ENCODE results near the gene BTAF1.
"Not testable (repeated sequence)": the region's sequence is repeated elsewhere in the genome, so short reads cannot be mapped to it uniquely, and the experiment has no call there.

Gene BTAF1

DNA sequence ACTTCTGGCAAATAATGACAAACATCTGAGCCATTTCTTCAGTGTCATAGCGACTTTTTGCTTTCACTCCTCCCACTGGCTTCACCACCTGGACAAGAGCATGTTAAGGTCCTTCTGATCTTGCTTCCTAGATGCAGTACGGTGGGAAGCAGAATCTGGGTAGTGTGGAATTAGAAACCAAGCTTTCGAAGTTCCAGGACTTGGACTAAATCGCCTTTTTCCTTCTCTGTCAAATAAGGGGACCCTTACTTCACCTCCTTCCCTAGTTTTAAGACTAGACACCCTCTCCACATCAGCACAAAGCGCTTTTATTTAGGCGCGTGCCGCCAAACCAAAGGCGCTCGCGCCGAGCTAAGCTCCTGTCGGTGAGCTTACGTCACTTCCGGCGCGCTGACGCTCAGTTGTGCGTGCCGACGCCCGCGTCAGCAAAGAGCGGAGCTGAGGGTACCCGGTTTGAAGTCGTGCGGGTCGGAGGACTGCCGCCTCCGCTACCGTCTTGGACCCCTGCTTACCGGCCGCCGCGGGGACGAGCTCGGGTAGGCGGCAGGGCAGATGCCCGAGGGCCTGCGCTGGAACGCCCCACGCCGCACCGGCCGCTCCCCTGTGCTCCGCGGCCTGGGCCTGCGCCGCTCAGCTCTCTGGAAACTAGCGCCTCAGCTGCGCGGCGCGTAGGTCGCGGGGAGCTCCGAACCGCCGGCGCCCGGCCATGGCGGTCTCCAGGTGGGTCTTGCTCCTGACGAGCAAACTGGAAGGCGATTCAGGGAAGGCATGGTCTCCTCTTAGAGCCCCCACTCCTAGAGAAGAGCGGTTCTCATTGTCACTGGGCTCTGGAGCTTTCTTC lies at the start of gene BTAF1:
Gene BTAF1, plus strand, starts transcription at position 400 of the 841 bp plus-strand sequence. Its CDS starts 307 bp downstream, at position 707.
- DNase-seq, result peak; percentile 63

DNA sequence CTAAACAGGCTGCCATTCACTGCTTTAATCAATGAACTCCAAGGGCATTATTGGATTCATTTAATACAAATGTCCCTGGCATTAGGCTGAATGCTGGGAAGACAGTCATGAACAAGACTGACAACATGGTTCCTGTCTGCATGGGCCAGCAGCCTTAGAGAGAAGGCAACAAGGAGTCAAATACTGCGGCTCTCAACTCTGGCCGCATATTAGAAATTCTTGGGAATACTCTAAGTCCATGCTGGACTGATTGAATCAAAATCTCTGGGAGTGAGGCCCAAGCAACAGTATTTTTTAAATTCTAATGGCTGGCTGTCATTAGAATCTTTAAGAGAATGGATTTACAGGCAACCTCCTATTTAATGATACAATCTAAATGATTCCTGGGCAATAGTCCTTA lies 48.4 kb upstream of the BTAF1 start:
- no peak for DNase-seq

- no peak for DNase-seq
Measured at GRCh38 chr10:91875779-91876178, 47.8 kb upstream of the BTAF1 start.

DNA sequence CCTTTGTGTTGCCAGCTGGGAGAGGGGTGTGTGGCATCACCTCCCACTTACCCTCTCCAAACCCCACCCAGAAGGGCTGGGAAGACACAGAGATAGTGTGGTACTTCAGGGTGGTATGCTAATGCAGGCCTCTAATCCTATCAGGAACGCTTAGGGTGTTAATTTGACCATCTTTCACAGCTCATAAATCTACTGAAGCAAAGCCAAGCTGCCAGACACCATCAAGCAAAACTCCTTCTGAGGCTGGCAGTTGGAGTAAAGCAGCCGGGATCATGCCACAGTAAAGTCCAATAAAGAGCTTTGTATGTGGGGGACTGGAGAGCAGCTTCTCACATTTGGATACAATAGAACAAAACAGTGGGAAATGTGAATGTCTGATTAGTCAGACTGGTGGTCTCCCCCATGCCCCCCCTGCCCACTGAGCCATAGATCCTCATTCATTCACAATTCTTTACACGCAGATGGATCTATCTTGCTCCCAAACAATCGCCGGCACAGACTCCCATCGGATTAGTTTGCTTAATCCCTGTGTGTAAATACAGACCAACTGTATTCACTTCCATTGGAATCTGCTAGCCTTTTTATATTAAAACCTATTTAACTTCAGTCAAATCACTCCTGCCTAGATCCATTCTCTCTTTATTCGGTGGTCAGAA lies 43.9 kb upstream of the BTAF1 start:
- no peak for DNase-seq

DNA sequence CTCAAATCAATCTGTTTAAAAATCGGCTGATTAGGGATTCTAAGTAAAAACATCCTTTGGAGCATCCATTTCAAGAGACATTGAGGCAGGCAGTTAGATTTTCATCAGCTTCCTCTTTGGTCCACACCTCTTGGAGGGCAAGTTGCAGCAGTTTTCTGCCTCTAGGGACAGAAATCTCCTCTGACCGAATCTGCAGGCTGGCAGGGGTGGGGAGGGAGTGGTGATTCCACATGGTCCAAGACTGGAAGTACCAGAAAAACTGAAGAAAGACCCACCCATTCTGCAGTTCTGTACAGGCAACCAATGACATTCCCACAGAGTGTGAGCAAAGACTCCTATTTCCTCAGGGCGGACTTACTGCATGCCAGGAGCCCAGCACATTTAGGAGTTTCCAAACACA lies 43.3 kb upstream of the BTAF1 start:
- no peak for DNase-seq

- DNase-seq, result no peak
Measured at GRCh38 chr10:91883549-91884444, 39.8 kb upstream of the BTAF1 start.

GRCh38 chr10:91884536-91884935 lies 39.0 kb upstream of the BTAF1 start:
- no peak for DNase-seq

DNA sequence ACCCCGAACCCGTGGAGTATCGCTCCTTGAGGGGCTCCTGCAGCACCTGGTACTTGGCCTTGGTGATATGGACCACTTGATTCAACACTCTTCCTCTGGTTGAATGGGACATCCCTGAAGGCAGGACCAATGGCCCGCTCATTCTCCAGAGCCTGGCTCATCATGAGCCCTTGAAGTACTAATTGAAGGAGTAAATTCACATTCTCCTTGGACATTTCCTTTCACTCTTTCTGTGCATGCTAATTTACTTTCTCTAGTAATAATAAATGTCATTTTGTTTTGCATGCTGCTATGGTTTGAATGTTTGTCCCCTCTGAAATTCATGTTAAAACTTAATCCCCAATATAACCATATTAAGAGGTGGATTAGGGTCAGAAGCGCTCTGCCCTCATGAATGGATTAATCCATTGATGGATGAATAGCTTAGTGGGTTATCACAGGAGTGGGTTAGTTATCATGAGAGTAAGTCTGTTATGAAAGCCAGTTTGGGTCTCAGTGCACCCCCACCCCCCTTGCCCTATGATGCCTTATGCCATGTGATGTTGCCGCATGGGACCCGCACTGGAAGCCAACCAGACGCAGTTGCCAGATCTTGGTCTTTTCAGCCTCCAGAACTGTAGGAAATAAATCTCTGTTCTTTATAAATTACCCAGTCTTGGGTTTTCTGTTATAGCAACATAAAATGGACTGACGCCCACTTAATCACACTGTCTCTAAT lies 38.0 kb upstream of the BTAF1 start:
- DNase-seq, result no peak

GRCh38 chr10:91886954-91887271 lies 36.7 kb upstream of the BTAF1 start:
- no peak for DNase-seq

GRCh38 chr10:91887272-91888076 lies 36.1 kb upstream of the BTAF1 start:
- no peak for DNase-seq

DNA sequence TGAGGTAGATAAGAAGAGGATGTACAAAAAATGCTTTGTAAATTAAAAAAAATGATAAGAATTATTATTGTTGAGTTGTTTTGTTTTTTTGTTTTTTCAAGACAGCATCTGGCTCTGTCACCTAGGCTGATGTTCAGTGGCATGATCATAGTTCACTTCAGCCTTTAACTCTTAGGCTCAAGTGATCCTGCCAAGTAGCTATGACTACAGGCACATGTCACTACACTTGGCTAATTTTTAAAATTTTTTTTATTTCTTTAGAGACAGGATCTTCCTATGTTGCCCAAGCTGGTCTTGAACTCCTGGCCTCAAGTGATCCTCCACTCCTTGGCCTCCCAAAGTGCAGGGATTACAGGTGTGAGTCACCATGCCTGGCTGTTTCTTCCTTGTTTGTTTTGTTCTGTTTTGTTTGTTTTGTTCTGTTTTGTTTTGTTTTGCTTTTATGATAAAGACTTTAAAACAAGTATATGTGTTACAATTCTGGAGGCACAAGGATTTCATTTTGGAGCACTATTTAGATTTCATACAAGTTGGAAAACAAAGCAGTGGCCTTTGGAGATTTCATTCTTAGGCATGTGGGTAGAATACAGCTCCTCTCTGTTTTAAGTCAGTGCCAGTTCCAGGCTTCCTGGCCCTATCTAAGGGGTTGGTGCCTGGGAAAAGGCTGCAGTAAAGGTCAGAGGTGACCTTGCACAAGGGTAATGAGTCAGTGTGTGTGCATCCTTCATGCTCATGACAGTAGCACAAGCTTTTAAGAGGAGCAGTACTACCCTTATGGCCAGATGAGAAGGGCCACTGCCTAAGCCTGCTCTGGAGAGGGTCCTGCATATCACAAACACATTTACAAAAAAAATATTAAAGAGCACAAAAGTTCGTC lies 32.2 kb upstream of the BTAF1 start:
- DNase-seq, result no peak

GRCh38 chr10:91893051-91893450 lies 30.5 kb upstream of the BTAF1 start:
- DNase-seq, result no peak

DNA sequence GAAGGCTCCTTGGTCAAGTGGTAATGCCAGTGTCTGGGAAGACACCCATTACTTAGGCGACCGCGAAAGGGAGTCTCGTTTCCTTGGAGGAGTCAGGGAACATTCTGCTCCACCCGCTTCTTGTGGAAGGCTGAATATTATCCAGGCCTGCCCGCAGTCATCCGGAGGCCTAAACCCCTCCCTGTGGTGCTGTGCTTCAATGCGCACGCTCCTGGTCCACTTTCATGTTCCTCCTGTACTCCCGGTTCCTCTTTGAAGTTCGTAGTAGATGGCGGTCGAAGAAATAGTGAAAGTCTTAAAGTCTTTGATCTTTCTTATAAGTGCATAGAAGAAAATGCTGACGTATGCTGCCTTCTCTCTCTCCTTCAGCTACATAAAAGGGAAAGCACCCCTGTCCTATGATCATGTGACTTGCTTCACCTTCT lies 29.3 kb upstream of the BTAF1 start:
- DNase-seq, result not testable (repeated sequence)

DNA sequence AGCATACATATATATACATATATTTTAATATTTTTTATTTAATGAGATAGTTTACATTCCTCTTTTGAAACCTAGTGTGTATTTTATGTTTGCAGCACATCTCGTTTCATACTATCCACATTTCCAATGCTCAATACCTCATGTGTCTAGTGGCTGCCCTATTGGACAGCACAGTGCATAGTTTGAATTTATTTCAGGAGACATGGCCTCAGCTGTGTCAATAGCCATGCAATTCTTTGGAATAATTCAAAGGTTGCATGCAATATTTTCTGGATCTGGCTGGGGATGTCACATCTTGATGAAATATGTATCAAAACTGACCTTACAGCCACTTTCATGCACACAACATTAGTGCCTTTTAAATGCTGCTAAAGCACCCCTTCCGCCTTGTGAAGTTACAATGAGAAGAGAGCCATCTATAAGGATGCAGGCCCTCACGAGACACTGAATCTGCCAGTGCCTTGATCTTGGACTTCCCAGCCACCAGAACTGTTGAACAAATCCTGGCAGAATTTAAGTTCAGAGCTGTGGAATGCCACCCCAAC lies 27.3 kb upstream of the BTAF1 start:
- DNase-seq, result no peak

DNA sequence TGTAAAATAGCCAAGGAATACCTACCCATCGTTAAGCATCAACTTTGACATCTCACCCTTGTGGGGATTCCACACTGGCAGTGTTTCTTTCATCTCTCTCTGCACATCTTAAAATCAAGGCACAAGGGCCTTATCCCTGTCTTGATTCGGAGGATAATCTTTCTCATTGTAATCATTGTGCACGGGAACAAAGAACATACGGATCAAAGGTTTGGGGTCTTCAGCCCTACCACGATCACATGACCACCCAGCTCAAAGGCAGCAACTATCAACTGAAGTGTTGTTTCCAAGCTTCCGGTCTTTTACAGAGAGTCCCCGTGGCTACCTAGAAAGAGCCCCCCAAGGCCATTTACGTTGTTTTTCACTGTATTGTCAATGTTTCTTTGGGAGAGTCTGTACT lies 26.1 kb upstream of the BTAF1 start:
- no peak for DNase-seq

GRCh38 chr10:91901784-91902677 lies 21.5 kb upstream of the BTAF1 start:
- DNase-seq, result no peak

- no peak for DNase-seq
Measured at GRCh38 chr10:91907033-91907594, 16.5 kb upstream of the BTAF1 start.

DNA sequence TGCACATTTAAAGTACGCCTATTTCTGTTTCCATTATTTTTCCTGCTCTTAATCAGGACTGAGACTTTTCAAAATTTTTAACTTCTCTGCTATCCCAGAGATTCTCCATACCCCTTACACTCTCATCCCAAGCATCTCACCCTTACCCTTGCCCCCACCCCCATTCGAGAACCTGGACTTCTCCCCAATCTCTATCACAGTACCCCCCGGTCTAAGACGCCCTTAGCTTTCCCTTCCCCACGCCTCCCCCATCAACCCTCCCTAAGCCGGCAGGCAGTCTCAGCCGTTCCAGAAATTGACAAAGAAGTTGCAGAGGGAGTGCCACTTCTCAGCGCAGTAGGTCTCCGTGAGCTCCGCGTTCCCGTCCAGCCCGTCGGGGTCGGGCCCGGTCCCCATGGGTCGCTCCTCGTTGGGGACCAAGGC lies 15.6 kb upstream of the BTAF1 start:
- no peak for DNase-seq
